Pancreas (tissue), 10 donors: ENCODE results near the gene PKHD1. TPM values are rescaled to one million over a fixed set of nuclear protein-coding genes. Genes with fewer than 3 reads are reported as not detected.

Experiments
- ATAC-seq, 4 donors: fragments of 200-7000 bp; cut with Tn5 transposase; one replicate each; pipeline versions ENCODE4 v1.8.0 to v1.9.1; 2020; ENCODE audit warnings: mild to moderate bottlenecking in 4 of 4, moderate library complexity in 4 of 4
- DNase-seq, 6 donors: peaks; one replicate each; pipeline ENCODE4 v3.0.0-alpha.2; 2020
- FAIRE-seq: peaks from 2 replicates; lab custom pipeline; 2012; peaks lifted over from hg19 to GRCh38; lab: Jason Lieb, UNC
- H3K27ac ChIP-seq, 4 donors: fragments of 200-600 bp; sonication (generic); 1 replicate in 3 of 4; 2 replicates in 1 of 4; pipeline versions ENCODE4 v1.5.0 to v1.8.0; 2020
- H3K27me3 ChIP-seq, 4 donors: fragments of 200-600 bp; one replicate each; pipeline ENCODE4 v1.8.0; 2021
- H3K36me3 ChIP-seq, 3 donors: fragments of 200-600 bp; sonication (generic) in 1 of 3; one replicate each; pipeline versions ENCODE4 v1.5.0 to v1.8.0; 2020 to 2021
- H3K4me1 ChIP-seq, 3 donors: fragments of 200-600 bp; one replicate each; pipeline ENCODE4 v1.8.0; 2021
- H3K4me3 ChIP-seq, 4 donors: fragments of 200-600 bp; sonication (generic) in 2 of 4; one replicate each; pipeline versions ENCODE4 v1.5.0 to v1.8.0; 2020 to 2021
- H3K9me3 ChIP-seq, 4 donors: fragments of 200-600 bp; one replicate each; pipeline ENCODE4 v1.8.0; 2021
- CTCF ChIP-seq, 4 donors: fragments of 200-600 bp; sonication (generic) in 3 of 4; IDR thresholded peaks; one replicate each; pipeline versions ENCODE4 v1.5.0 to v1.8.0; 2021; ENCODE audit warnings: antibody characterized with exemption in 4 of 4
- WGBS, 2 donors: extraction: QIAGEN DNeasy Blood & Tissue Kit; methylation state at CpG; one replicate each; pipeline ENCODE4 v1.1.7; 2013; 5-methylcytosine and 5-hydroxymethylcytosine counted together
- intact Hi-C, 3 donors: fragments of 100-400 bp; cut with DNase I; formaldehyde crosslinking; loops; one replicate each; pipeline versions ENCODE4 v1.11.1 to v1.14.2; 2022
- polyA plus RNA-seq, 2 donors: library from polyadenylated mRNA; stranded (reverse); fragments of 200-250 nt; gene quantifications; one replicate each; pipeline ENCODE4 v1.2.3, GENCODE V29; 2013
- total RNA-seq, 6 donors: library from RNA; stranded (reverse); fragmentation: NEBNext Ultra II Directional in 4 of 6; extraction: Animal tissue kit (Norgen Biotek cat#: 25700) in 4 of 6; gene quantifications; one replicate each; pipeline versions ENCODE4 v1.2.1 to v1.2.4, GENCODE V29; 2021 to 2023
- donor health status: healthy with polysubstance abuse.
- donor health status: DM: no; HTN: no; CAD: no; lungs with moderate emphysema.
- donor health status: DM: no; HTN: no; CAD: no.
- donor health status: control.
- donor health status: control.
- donor health status: Bipolar disorder and iron deficiency.
- donor health status: DM: yes; HTN: yes; CAD: no.
- donor health status: DM: no; HTN: no; CAD: no.
- donor health status: DM: no; HTN: no; CAD: no.
- donor health status: DM: yes; HTN: yes; CAD: no.

The PKHD1 gene
- total and polyA plus RNA-seq, 8 donors: 6.4 to 33.0 (median 16.3) TPM

DNA sequence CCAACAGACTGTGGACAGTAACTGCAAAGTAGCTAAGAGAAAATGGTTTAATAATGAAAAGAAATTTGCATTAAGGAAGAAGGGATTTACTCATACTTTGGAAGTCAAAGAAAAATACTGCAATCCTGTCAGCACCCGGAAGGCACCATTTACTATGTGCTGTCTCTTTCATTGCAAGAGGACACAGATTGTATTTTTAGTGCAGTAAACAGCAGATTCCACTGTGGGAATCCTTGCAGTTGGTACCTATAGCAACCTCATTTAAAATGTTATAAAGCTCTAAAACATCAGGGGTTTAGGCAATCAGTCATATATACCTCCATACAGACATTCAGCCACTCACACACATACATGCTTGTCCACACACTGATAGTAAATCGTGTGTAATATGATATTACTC is 346.8 kb downstream of the PKHD1 start:
- H3K36me3 ChIP-seq: no peaks in the 10 kb centered on the region
- TF ChIP-seq CTCF (IDR thresholded peaks at IDR 0.05): no peak
- FAIRE-seq (no peak), DNase-seq (no peak), ATAC-seq (no peak)
- no peaks in the 10 kb centered on the region for H3K4me1 ChIP-seq
- H3K4me3 ChIP-seq: no peak overlapping the region
- intact Hi-C loops: no loop called here
- H3K27ac ChIP-seq: no peak overlapping the region
- H3K27me3 ChIP-seq: no peaks in the 10 kb centered on the region
- H3K9me3 ChIP-seq: no peaks in the 10 kb centered on the region
- WGBS, 2 donors: 54 to 62% methylated on average over 2 of the region's 2 CpGs

GRCh38 chr6:51738614-51739013 is 348.8 kb downstream of the PKHD1 start:
- Histone ChIP-seq H3K36me3 (no peaks in the 10 kb centered on the region), H3K4me3 (no peak overlapping the region), H3K27ac (no peak overlapping the region), H3K9me3 (no peaks in the 10 kb centered on the region), H3K27me3 (no peaks in the 10 kb centered on the region), H3K4me1 (no peaks in the 10 kb centered on the region)
- DNase-seq: no peak
- intact Hi-C loops: no loop called here
- FAIRE-seq: no peak
- no peak for TF ChIP-seq CTCF (IDR thresholded peaks at IDR 0.05)
- no peak for ATAC-seq
- 61 to 69% methylated on average over 1 of the region's 1 CpG for WGBS, 2 donors

GRCh38 chr6:51737580-51738360 is 349.6 kb downstream of the PKHD1 start:
- 71 to 73% methylated on average over 6 of the region's 6 CpGs for WGBS, 2 donors
- no peaks in the 10 kb centered on the region for H3K4me1 ChIP-seq

DNA sequence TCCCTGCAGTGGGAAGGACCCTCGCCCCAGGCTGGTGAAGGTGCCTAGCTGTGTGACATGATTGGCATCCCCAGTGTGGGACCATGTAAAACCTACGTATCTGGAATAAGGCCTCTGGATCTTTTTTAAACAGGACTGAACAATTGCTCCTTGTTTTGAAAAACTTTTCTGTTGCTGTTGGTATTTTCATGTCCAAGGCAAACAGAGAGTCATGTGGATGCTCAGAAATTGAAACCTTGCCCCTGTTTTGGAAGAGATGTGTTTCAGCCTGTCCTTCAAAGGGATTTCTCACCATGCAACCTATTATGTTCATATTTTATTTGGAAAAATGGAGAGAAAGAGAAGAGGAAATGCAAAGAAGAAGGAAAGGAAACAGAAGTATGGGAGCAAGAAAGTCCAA is 362.3 kb downstream of the PKHD1 start:
- 48 to 63% methylated on average over 2 of the region's 2 CpGs for WGBS, 2 donors
- Histone ChIP-seq H3K27me3 (peaks cover 0 to 3% (median 0%) of the 10 kb centered on the region in 4 donors), H3K36me3 (no peaks in the 10 kb centered on the region), H3K27ac (no peak overlapping the region), H3K4me3 (no peak overlapping the region), H3K9me3 (no peaks in the 10 kb centered on the region), H3K4me1 (no peaks in the 10 kb centered on the region)
- ATAC-seq (no peak), FAIRE-seq (no peak), DNase-seq (no peak)
- intact Hi-C loops: no loop called here
- no peak for TF ChIP-seq CTCF (IDR thresholded peaks at IDR 0.05)

More at GRCh38 chr6:51737580-51738360, 349.6 kb downstream of the PKHD1 start:
- no peak for TF ChIP-seq CTCF (IDR thresholded peaks at IDR 0.05)
- H3K27me3 ChIP-seq: no peaks in the 10 kb centered on the region
- FAIRE-seq: no peak
- no peak for ATAC-seq
- intact Hi-C loops: no loop called here
- no peak for DNase-seq
- H3K9me3 ChIP-seq: no peaks in the 10 kb centered on the region
- H3K4me3 ChIP-seq: no peak overlapping the region
- no peaks in the 10 kb centered on the region for H3K36me3 ChIP-seq
- no peak overlapping the region for H3K27ac ChIP-seq

DNA sequence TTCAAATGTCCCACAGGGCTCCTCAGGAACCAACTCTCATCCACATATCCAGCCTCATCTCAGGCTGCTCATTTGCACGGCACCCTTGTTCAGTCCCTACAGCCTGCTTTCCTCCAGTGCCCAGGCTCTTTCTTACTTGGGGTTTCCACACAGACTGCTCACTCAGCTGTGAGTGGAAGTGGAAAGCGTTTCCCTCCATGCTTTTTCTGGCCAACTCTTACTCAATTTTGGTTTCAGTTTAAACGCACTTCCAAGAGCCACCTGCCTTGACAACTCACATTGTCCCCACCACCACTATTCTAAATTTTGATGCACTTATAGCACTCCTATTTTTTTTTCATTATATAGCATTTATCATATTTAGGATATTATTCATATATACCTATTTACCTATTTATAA is 367.1 kb downstream of the PKHD1 start:
- H3K9me3 ChIP-seq: no peaks in the 10 kb centered on the region
- WGBS, 2 donors: 74 to 86% methylated on average over 3 of the region's 3 CpGs
- DNase-seq (no peak), ATAC-seq (no peak), FAIRE-seq (no peak)
- intact Hi-C loops: no loop called here
- H3K4me1 ChIP-seq: no peaks in the 10 kb centered on the region
- TF ChIP-seq CTCF (IDR thresholded peaks at IDR 0.05): no peak
- H3K27ac ChIP-seq: no peak overlapping the region
- H3K27me3 ChIP-seq: no peaks in the 10 kb centered on the region
- no peaks in the 10 kb centered on the region for H3K36me3 ChIP-seq
- H3K4me3 ChIP-seq: no peak overlapping the region
